Neural cell (in vitro differentiated cells): ENCODE results near the gene DNAH8.

Source experiments
- EZH2 ChIP-seq: fragments of 200-600, 300-800 bp; shearing (Covaris generic), sonication (generic); IDR thresholded peaks from 2 replicates; pipeline ENCODE4 v1.6.1; 2014; ENCODE audit warnings: antibody characterized with exemption, low read length, borderline replicate concordance, mild to moderate bottlenecking; ENCODE audit not compliant: insufficient read depth, poor library complexity, severe bottlenecking
- TF ChIP-seq, protein P1 (sequence below): fragments of 450-650 bp; IDR thresholded peaks from 2 replicates; pipeline ENCODE4 v1.5.1; 2014; ENCODE audit warnings: antibody characterized with exemption, mild to moderate bottlenecking, moderate library complexity; ENCODE audit not compliant: poor library complexity, severe bottlenecking

DNA sequence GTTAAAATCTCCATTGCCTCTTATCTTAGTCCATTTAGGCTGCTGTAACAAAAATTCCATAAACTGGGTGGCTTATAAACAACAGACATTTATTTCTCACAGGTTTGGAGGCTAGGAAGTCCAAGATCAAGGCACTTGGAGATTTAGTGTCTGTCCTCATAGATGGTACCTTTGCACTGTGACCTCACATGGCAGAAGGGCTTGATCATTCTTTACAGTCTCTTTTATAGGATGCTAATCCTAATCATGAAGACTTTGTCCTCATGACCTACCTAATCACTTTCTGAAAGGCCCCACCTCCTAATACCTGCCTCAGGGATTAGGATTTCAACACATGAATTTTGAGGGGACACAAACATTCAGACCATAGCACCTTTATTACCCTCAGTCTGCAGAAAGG is 18.8 kb upstream of the DNAH8 start:
- TF ChIP-seq EZH2: no peak
- TF ChIP-seq, protein P1, sequence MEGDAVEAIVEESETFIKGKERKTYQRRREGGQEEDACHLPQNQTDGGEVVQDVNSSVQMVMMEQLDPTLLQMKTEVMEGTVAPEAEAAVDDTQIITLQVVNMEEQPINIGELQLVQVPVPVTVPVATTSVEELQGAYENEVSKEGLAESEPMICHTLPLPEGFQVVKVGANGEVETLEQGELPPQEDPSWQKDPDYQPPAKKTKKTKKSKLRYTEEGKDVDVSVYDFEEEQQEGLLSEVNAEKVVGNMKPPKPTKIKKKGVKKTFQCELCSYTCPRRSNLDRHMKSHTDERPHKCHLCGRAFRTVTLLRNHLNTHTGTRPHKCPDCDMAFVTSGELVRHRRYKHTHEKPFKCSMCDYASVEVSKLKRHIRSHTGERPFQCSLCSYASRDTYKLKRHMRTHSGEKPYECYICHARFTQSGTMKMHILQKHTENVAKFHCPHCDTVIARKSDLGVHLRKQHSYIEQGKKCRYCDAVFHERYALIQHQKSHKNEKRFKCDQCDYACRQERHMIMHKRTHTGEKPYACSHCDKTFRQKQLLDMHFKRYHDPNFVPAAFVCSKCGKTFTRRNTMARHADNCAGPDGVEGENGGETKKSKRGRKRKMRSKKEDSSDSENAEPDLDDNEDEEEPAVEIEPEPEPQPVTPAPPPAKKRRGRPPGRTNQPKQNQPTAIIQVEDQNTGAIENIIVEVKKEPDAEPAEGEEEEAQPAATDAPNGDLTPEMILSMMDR: no peak
